ENCODE measurements around the gene FUOM. TPM values are rescaled to one million over a fixed set of nuclear protein-coding genes. Genes with fewer than 3 reads are reported as not detected.

FUOM gene
- total and polyA plus RNA-seq, 2 of the 8 experiments (the other 6 are each of a cell fraction or from before 2014, with no cell fraction given): 22.0 to 30.4 TPM

GRCh38 chr10:133350283-133350949 lies 7.4 kb downstream of the FUOM start:
- CTCF ChIA-PET (ENCODE audit: partially characterized antibody): interaction anchor here (1.3 to 3.7 kb wide), 5 partner anchors 11 to 26 kb away, joined by 3 to 32 read pairs (median 11); no protein-coding TSS in a partner anchor
- Histone ChIP-seq H2BK20ac (ENCODE audit: low read length) (no peak overlapping the region), H3K4ac (replicated peaks; ENCODE audit: insufficient read length, low read depth, low read length) (no peak overlapping the region), H2AK5ac (ENCODE audit: low read depth, low read length) (no peak overlapping the region), H4K20me1 (replicated peaks in 1 of 2; ENCODE audit: control insufficient read depth in 1 of 2, insufficient read depth in 2 of 2, low read length in 2 of 2) (peaks cover 7 to 15% of the 10 kb centered on the region in 2 experiments), H3K14ac (ENCODE audit: insufficient read length) (no peak overlapping the region), H4K8ac (ENCODE audit: extremely low read depth, insufficient read depth, low read length) (peak overlapping the region; percentile 35), H3K18ac (ENCODE audit: extremely low read depth, low read length) (no peak overlapping the region), H3K36me3 (ENCODE audit: control insufficient read depth in 2 of 4, insufficient read depth in 4 of 4, low read length in 3 of 4) (no peaks in the 10 kb centered on the region; a peak in 1 of 8 replicates), H3K56ac (replicated peaks; ENCODE audit: insufficient read length, low read depth, low read length) (no peak overlapping the region), H3K27ac (ENCODE audit: low read depth, low read length) (no peak overlapping the region), H3K9ac (replicated peaks in 1 of 4; ENCODE audit: extremely low read depth in 1 of 4, low read depth in 3 of 4, low read length in 3 of 4) (no peak overlapping the region), H2BK12ac (ENCODE audit: low read depth, low read length) (0 out of 2 replicates have a peak overlapping the region, but pooled peaks have one; percentile 33), H3K23me2 (ENCODE audit: low read depth, low read length) (peaks cover 4% of the 10 kb centered on the region; the same call in 1 of the 2 replicates), H2BK120ac (replicated peaks; ENCODE audit: low read depth, low read length) (no peak overlapping the region), H3K4me3 (ENCODE audit: extremely low read depth in 1 of 4, insufficient read depth in 2 of 4, low read depth in 3 of 4, low read length in 4 of 4) (no peak overlapping the region), H4K5ac (ENCODE audit: insufficient read length, low read depth, low read length) (no peak overlapping the region), H2AFZ (ENCODE audit: low read length) (no peak overlapping the region), H3K9me3 (ENCODE audit: insufficient read depth in 2 of 2, low read depth in 1 of 2, low read length in 1 of 2) (no peaks in the 10 kb centered on the region), H3K79me1 (ENCODE audit: low read depth, low read length) (no peaks in the 10 kb centered on the region), H2BK5ac (ENCODE audit: low read depth, low read length) (0 out of 2 replicates have a peak overlapping the region, but pooled peaks have one; percentile 35), H3K27me3 (replicated peaks in 1 of 4; ENCODE audit: control insufficient read depth in 3 of 4, extremely low read depth in 1 of 4, insufficient read depth in 3 of 4, low read length in 3 of 4) (no peaks in the 10 kb centered on the region; a peak in 1 of 7 replicates), H2BK15ac (ENCODE audit: low read length) (no peak overlapping the region), H4K91ac (replicated peaks; ENCODE audit: insufficient read length, low read length) (no peak overlapping the region), H3K79me2 (ENCODE audit: control insufficient read depth in 1 of 2, insufficient read depth in 2 of 2, low read length in 2 of 2) (no peaks in the 10 kb centered on the region), H3K23ac (ENCODE audit: insufficient read length) (no peak overlapping the region), H3K4me1 (replicated peaks in 1 of 4; ENCODE audit: control insufficient read depth in 3 of 4, insufficient read depth in 4 of 4, low read length in 3 of 4) (peaks cover 0 to 21% (median 2%) of the 10 kb centered on the region in 4 experiments; a peak in 4 of 7 replicates), H3K4me2 (ENCODE audit: insufficient read depth in 1 of 2, low read depth in 2 of 2, low read length in 2 of 2) (no peak overlapping the region)
- POLR2A ChIA-PET (ENCODE audit: partially characterized antibody): interaction anchor here (1.1 to 2.7 kb wide), 5 partner anchors 9 to 26 kb away, joined by 3 to 9 read pairs (median 7); no protein-coding TSS in a partner anchor
- 88% methylated on average over 12 of the region's 12 CpGs; no CpG with 5 or more reads in 1 of the 2 experiments for WGBS, 2 experiments (ENCODE audit: extremely low coverage in 1 of 2, insufficient coverage in 1 of 2, insufficient read length in 1 of 2, insufficient replicate concordance in 2 of 2, low coverage in 1 of 2, low lambda C conversion rate in 2 of 2, missing lambda C conversion rate in 1 of 2)
- FAIRE-seq: no peak
- no peak for DNase-seq (ENCODE audit: low read depth in 1 of 2, low spot score in 2 of 2)
- no peak for TF ChIP-seq CEBPB (IDR thresholded peaks at IDR 0.05; ENCODE audit: low read depth, low read length)
- peak in 1 of 2 experiments; percentile 36; a peak in 1 of 3 replicates for TF ChIP-seq POLR2A (IDR thresholded peaks at IDR 0.05; ENCODE audit: control extremely low read depth in 1 of 2, low read depth in 2 of 2, low read length in 2 of 2)
- TF ChIP-seq ATF3 (IDR thresholded peaks at IDR 0.05; ENCODE audit: insufficient read depth, low read depth, low read length): no peak
- no peak for TF ChIP-seq PHF8 (conservative IDR thresholded peaks at IDR 0.05; ENCODE audit: low read depth, low read length)
- TF ChIP-seq TEAD4 (IDR thresholded peaks at IDR 0.05; ENCODE audit: low read depth, low read length): no peak
- no peak for TF ChIP-seq EP300 (IDR thresholded peaks at IDR 0.05; ENCODE audit: borderline replicate concordance in 1 of 2, low read depth in 2 of 2, low read length in 2 of 2)
